ENCODE results near the gene SPR. TPM values are rescaled to one million over a fixed set of nuclear protein-coding genes. Genes with fewer than 3 reads are reported as not detected.
A peak's percentile ranks its signal among the peaks of the same experiment; 100 is the strongest.
"Not testable (repeated sequence)": the region's sequence is repeated elsewhere in the genome, so short reads cannot be mapped to it uniquely, and the experiment has no call there.

The SPR gene
- total RNA-seq, 1 donor from 2014 or later = 26.4 TPM

- no peak for DNase-seq (ENCODE audit: low read depth)
Measured at GRCh38 chr2:72888438-72889202, 1.4 kb downstream of the SPR start.

DNA sequence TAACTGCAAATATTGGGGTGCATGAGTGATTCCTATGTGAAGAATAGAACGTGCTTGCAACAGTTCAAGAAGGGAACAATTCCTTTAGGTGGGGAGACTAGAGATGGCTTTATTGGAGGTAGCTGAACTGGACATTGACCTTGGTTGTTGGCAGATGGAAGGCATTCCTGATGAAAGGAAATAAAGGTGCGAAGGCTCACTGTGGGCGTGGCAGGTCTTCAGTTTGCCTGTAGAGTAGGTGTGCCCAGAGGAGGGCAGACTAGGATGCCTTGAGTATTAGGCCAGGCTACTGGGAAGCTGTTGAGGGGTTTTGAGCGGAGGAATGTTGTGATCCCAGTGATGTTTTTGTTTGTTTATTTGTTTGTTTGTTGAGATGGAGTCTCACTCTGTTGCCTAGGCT is 2.8 kb downstream of the SPR start:
- no peak for DNase-seq (ENCODE audit: low read depth)

DNA sequence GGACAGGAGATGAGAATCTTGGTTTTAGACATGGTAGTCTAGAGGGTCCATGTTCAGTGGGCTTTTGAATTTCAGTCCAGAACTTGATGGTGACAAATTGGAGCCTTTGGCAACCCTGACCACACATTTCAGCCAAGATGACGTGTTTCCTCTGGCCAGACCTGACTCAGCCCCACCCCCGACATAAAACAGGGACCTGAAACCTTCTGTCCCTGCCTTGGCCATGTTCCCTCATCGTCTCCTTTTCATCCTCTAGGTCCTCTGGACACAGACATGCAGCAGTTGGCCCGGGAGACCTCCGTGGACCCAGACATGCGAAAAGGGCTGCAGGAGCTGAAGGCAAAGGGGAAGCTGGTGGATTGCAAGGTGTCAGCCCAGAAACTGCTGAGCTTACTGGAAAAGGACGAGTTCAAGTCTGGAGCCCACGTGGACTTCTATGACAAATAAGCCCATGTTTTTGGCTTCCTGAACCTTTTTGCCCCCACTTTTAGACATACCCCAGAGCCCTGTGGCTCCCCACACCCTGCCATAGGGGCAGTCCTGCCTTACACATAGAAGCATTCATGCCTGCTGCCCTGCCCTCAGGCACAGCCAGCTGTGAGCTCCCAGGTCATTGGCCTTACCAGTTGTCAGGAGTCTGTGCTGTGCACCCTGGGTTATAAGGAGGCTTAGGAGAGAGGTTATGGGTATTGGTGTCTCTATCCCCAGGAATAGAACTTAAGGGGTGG is 4.0 kb downstream of the SPR start:
- DNase-seq (ENCODE audit: low read depth) = no peak

DNA sequence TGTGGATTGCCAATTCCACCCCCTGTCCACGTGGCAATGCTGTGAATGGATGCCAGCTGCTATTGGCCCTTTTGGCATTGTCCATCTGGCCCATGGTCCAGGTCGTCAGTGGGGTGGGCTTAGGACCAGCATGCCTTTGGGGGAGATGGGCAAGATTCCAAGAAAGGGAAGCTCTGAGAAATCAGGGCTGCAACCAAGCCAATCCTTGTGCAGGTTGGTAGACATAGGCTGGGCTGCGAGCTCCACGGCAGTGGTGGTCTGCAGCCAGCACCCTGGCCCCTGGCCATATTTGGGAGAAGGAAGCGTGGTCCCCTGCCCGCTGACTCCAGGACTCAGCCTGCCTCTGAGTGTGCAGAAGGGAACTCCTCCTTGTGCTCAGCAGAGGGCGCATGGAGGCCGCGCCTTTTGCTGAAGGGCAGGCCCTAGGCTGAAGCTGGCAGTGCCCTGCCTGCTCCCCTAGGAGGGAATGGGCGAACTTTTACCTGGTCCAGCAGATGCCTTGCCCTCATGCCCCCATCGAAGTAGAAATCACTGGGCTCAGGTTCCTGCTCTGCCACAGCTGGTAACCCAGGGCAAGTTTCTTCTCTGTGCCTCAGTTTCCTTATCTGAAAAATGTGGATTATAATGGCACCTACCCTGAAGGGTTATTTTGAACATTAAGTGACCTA is 5.4 kb downstream of the SPR start:
- peak; percentile 76 for DNase-seq (ENCODE audit: low read depth)

- DNase-seq (ENCODE audit: low read depth) = peak; percentile 70
Measured at GRCh38 chr2:72893594-72894319, 6.5 kb downstream of the SPR start.

DNA sequence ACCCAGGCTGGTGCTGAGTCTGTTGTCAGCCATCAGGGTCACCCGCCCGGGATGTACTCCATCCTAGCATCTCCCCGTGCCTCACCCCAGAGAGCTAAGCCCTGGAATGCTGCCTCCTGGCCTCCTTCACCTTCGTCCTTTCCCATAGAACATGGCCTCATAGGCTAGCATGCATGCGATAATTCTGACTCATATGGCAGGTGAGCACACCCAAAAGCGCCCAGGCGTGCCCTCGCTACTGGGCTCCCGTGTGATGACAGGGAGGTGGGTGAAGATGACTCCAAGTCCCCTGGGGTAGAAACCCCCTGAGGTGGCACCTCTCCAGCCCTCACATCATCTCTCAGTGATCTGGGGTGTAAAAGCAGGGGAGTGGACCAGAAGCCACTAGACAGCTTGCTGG is 7.3 kb downstream of the SPR start:
- DNase-seq (ENCODE audit: low read depth) = no peak

GRCh38 chr2:72895154-72895553 is 7.9 kb downstream of the SPR start:
- no peak for DNase-seq (ENCODE audit: low read depth)

DNA sequence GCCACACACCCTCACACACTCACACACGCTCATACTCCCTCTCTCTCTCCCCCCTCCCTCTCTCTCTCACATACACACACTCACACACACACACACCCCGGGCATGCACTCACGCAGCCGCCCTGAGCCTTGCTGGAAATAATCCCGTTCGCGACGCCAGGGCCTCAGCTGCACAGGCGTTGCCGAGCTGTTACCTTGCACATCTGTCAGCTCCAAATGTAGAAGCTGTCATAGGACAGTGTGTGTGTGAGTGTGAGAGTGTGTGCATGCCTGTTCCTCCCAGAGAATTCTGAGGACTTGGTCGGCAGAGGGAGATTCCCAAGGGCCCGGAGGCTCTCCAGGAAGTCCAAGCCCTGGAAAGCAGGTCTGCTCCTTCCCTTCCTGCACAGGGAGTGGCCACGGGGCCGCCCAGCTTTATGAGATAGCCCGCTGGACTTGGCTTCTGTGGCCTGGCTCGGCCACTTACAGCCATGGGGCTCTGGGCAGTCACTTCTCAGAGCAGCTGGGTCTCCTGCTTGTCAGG is 8.6 kb downstream of the SPR start:
- DNase-seq (ENCODE audit: low read depth) = no peak

DNA sequence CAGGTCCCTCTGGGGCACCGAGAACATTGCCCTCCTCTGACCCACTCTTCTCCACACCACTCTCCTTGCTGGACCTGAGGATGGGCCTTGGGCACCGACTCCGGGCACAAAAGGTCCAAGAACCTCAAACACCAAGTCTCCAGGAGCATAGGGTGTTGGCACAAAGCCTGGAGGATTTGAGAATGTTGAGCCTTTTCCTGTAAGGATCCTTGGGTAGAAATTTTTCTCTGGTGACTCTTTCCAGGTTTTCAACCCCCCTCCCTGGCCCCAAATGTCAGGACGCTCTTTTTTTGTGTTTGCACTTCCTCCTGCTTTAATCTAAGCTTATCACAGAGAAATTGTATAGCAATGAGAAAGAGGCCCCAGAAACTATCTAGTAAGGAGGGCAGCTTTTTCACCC is 9.2 kb downstream of the SPR start:
- DNase-seq (ENCODE audit: low read depth) = no peak

GRCh38 chr2:72897785-72898584 is 10.8 kb downstream of the SPR start:
- no peak for DNase-seq (ENCODE audit: low read depth)

DNA sequence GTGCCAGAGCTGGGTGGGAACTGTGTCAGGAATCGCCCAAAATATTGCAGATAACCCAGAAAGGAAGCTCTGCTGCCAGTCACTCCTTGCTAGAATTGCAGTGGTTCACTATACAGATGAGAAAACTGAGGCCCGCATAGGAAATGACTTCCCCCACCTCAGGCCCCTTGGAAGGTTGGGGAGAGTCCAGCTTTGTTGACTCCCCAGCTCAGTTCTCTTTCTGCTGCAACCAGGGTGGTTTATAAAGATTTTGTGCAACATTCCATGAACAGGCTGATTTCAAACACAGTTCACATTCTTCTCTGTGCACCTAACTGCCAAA is 11.3 kb downstream of the SPR start:
- DNase-seq (ENCODE audit: low read depth) = no peak

- no peak for DNase-seq (ENCODE audit: low read depth)
Measured at GRCh38 chr2:72900191-72900825, 13.1 kb downstream of the SPR start.

DNA sequence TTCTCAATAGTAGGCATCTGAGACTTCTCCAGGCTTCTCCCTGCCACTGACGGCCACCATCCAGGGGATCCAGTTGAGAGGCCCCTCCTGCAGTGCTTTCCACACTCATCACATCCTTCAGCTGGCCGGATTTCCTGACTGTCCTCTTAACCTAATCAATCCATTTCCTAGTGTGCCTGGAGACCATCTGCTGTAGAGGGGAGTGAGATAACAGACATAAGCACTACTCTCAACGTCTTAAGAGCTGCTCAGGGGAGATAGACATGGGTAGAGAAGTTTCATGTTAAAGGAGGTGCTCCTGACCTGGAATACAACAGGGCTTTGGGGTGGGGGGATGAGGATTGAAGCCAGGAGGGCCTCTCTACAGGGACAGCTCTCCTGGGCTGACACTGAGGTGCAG is 14.2 kb downstream of the SPR start:
- no peak for DNase-seq (ENCODE audit: low read depth)

- DNase-seq (ENCODE audit: low read depth) = not testable (repeated sequence)
Measured at GRCh38 chr2:72907369-72907768, 20.2 kb downstream of the SPR start.

GRCh38 chr2:72908741-72909140 is 21.5 kb downstream of the SPR start:
- no peak for DNase-seq (ENCODE audit: low read depth)

GRCh38 chr2:72911256-72911655 is 24.0 kb downstream of the SPR start:
- DNase-seq (ENCODE audit: low read depth) = no peak

DNA sequence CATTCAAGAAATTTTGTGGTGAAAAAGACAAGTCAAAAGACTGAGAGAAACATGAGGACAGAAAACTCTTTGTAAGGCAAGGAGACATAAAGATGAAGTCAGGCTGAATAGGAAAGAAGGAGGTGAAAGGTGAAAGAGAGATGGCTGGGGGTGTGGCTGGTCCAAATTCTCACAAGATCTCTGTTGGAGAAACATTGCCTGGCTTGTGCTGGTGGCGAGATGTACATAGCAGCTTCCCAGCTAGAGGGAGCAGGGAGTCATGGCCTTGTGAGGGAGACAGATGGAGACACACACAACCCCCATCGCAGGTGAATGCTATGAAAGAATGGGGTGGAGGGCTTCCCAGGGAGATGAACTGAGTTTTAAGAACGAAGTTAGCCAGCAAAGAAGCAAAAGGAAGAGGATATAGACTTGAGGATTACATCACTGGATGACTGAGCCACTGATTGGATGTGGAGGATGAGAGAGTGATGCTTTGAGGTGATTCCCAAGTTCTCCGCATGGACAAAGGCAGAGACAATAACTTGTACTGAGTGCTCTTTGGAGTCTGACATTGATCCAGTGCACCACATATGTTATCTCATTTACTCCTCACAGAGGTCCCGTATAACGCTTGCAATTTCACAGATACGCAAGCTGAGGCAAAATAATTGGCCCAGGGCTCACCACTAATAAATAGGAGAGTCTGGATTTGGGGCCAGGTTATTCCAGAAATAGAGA is 26.4 kb downstream of the SPR start:
- DNase-seq (ENCODE audit: low read depth) = no peak

DNA sequence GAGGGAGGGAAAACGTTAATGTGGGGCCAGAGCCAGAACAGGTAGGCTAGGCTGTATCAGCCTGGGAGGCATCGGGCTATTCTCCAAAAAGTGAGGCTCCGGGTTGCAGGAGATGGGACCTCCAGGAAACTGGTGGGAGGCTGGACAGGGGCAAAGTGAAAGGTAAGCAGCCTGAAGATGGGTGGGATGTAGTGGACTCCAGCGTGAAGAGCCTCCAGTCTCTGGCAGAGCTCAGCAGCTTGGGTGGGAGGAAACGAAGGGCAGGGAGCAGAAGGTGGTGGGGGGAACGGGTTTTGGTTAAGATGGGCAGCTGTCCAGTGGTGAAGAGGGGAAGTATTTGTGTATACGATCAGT is 27.0 kb downstream of the SPR start:
- DNase-seq (ENCODE audit: low read depth) = no peak

DNA sequence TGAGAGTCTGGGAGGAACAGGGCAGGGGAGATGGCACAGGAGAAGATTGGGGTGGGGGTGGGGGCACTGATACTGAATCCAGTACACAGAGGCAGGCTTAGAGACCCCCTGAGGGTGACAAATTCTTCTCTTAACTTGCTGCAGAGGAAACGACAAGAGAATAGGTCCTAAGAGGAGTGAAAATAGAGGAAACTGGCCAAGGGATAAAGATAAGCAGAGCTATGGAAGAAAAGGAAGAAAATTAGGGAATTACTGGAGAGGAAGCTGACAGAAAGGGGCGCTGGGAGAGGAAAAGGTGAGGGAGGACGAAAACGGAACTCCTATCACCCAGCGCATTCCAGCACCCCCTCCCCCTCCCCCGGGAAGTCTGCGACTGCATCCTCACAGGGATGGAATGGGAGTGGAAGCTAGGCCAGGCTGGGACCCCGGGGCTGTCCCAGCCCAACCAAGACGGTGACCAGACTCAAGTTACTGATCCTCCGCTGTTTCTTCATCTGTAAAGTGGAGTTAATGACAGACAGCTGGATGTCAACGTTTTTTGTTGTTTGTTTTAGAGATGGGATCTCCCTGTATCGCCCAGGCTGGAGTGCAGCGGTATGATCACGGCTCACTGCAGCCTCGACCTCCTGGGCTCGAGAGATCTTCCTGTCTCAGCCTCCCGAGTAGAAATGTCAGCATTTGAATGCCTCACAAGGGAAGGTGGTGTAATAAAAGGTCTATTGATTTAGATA is 27.5 kb downstream of the SPR start:
- no peak for DNase-seq (ENCODE audit: low read depth)

Data from myocyte (in vitro differentiated cells).